Thyroid gland (tissue), 4 donors: ENCODE measurements around the gene FLNA.

ENCODE experiments used
- POLR2A ChIP-seq, 2 donors: fragments of 450-650 bp; IDR thresholded peaks; one replicate each; pipeline ENCODE4 v1.6.1; 2017; ENCODE audit warnings: antibody characterized with exemption in 2 of 2, mild to moderate bottlenecking in 2 of 2, moderate library complexity in 1 of 2
- TF ChIP-seq, protein P1 (sequence below), 6 experiments: fragments of 200-600 bp in 3 of 6; fragments of 450-650 bp in 3 of 6; sonication (generic) in 3 of 6; IDR thresholded peaks; one replicate each; pipeline ENCODE4 v1.5.1; 2016 to 2019; ENCODE audit warnings: antibody characterized with exemption in 6 of 6, mild to moderate bottlenecking in 2 of 6, inconsistent platforms in 1 of 6, moderate library complexity in 1 of 6

DNA sequence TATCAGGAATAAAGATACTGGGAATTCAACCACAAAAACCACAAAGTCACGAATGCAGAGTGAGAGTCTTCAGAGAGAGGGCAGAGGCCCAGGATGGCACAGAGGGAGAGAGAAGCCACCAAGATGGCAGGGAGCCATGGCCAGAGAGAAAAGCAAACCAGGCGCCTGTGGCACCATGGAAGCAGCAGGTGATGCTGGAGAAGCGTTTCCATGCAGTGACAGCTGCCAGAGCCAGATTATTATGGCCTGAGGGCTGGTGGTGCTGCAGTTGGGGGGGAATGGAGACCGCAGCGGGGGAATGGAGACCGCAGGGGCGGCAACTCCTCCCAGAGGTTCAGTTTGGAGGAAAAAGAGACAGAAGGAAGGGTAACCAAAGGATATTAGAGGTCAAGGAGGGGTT, 42.7 kb upstream of the FLNA start:
- TF ChIP-seq, protein P1, sequence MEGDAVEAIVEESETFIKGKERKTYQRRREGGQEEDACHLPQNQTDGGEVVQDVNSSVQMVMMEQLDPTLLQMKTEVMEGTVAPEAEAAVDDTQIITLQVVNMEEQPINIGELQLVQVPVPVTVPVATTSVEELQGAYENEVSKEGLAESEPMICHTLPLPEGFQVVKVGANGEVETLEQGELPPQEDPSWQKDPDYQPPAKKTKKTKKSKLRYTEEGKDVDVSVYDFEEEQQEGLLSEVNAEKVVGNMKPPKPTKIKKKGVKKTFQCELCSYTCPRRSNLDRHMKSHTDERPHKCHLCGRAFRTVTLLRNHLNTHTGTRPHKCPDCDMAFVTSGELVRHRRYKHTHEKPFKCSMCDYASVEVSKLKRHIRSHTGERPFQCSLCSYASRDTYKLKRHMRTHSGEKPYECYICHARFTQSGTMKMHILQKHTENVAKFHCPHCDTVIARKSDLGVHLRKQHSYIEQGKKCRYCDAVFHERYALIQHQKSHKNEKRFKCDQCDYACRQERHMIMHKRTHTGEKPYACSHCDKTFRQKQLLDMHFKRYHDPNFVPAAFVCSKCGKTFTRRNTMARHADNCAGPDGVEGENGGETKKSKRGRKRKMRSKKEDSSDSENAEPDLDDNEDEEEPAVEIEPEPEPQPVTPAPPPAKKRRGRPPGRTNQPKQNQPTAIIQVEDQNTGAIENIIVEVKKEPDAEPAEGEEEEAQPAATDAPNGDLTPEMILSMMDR (IDR thresholded peaks at IDR 0.05), result no peak
- no peak for TF ChIP-seq POLR2A (IDR thresholded peaks at IDR 0.05)
